ENCODE measurements around the gene HCN2. TPM values are rescaled to one million over a fixed set of nuclear protein-coding genes. Genes with fewer than 3 reads are reported as not detected.

The HCN2 gene
- total RNA-seq, 1 experiment from 2014 or later = 9.2 TPM

GRCh38 chr19:621819-622218 is 32.1 kb downstream of the HCN2 start:
- H3K27me3 Mint-ChIP-seq (ENCODE audit: low read depth) = no peaks in the 10 kb centered on the region
- ChIA-PET CTCF (no interaction called here), POLR2A (no interaction called here)
- no peak overlapping the region for H3K27ac Mint-ChIP-seq
- ATAC-seq = no peak
- peaks cover 22% of the 10 kb centered on the region for H3K36me3 Mint-ChIP-seq
- no peak overlapping the region for H3K4me3 Mint-ChIP-seq
- H3K4me1 Mint-ChIP-seq = no peaks in the 10 kb centered on the region; the same call in 1 of the 2 replicates
- DNase-seq (ENCODE audit: low spot score) = no peak
- TF ChIP-seq CBFB (CRISPR knock-in tag; IDR thresholded peaks at IDR 0.05; ENCODE audit: low read depth) (no peak), TEAD4 (CRISPR knock-in tag; IDR thresholded peaks at IDR 0.05) (no peak), ZNF121 (CRISPR knock-in tag; IDR thresholded peaks at IDR 0.05) (no peak), ZNF671 (CRISPR knock-in tag; IDR thresholded peaks at IDR 0.05) (no peak), SOX15 (CRISPR knock-in tag; IDR thresholded peaks at IDR 0.05) (no peak), ESRRA (CRISPR knock-in tag; IDR thresholded peaks at IDR 0.05; ENCODE audit: borderline replicate concordance) (no peak), ATF6 (CRISPR knock-in tag; IDR thresholded peaks at IDR 0.05) (no peak), ZBTB43 (CRISPR knock-in tag; IDR thresholded peaks at IDR 0.05) (no peak), NR1H2 (CRISPR knock-in tag; IDR thresholded peaks at IDR 0.05) (no peak)
- TF ChIP-seq, protein P1, sequence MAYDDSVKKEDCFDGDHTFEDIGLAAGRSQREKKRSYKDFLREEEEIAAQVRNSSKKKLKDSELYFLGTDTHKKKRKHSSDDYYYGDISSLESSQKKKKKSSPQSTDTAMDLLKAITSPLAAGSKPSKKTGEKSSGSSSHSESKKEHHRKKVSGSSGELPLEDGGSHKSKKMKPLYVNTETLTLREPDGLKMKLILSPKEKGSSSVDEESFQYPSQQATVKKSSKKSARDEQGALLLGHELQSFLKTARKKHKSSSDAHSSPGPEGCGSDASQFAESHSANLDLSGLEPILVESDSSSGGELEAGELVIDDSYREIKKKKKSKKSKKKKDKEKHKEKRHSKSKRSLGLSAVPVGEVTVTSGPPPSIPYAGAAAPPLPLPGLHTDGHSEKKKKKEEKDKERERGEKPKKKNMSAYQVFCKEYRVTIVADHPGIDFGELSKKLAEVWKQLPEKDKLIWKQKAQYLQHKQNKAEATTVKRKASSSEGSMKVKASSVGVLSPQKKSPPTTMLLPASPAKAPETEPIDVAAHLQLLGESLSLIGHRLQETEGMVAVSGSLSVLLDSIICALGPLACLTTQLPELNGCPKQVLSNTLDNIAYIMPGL (CRISPR knock-in tag; IDR thresholded peaks at IDR 0.05) = no peak
- H3K9me3 Mint-ChIP-seq = no peaks in the 10 kb centered on the region

GRCh38 chr19:622666-623065 is 33.0 kb downstream of the HCN2 start:
- ChIA-PET POLR2A (no interaction called here), CTCF (no interaction called here)
- H3K36me3 Mint-ChIP-seq = peaks cover 23% of the 10 kb centered on the region
- ATAC-seq (no peak), DNase-seq (ENCODE audit: low spot score) (no peak)
- no peak overlapping the region for H3K27ac Mint-ChIP-seq
- H3K4me1 Mint-ChIP-seq = no peaks in the 10 kb centered on the region; the same call in 1 of the 2 replicates
- no peak for TF ChIP-seq ZNF219 (CRISPR knock-in tag; IDR thresholded peaks at IDR 0.05; ENCODE audit: borderline replicate concordance)
- no peak for TF ChIP-seq ZNF263 (CRISPR knock-in tag; IDR thresholded peaks at IDR 0.05; ENCODE audit: low read depth)
- TF ChIP-seq SP1 (CRISPR knock-in tag; conservative IDR thresholded peaks at IDR 0.05) = no peak
- TF ChIP-seq ESRRA (CRISPR knock-in tag; IDR thresholded peaks at IDR 0.05; ENCODE audit: borderline replicate concordance) = no peak
- no peak overlapping the region for H3K4me3 Mint-ChIP-seq
- H3K27me3 Mint-ChIP-seq (ENCODE audit: low read depth) = no peaks in the 10 kb centered on the region
- no peaks in the 10 kb centered on the region for H3K9me3 Mint-ChIP-seq

DNA sequence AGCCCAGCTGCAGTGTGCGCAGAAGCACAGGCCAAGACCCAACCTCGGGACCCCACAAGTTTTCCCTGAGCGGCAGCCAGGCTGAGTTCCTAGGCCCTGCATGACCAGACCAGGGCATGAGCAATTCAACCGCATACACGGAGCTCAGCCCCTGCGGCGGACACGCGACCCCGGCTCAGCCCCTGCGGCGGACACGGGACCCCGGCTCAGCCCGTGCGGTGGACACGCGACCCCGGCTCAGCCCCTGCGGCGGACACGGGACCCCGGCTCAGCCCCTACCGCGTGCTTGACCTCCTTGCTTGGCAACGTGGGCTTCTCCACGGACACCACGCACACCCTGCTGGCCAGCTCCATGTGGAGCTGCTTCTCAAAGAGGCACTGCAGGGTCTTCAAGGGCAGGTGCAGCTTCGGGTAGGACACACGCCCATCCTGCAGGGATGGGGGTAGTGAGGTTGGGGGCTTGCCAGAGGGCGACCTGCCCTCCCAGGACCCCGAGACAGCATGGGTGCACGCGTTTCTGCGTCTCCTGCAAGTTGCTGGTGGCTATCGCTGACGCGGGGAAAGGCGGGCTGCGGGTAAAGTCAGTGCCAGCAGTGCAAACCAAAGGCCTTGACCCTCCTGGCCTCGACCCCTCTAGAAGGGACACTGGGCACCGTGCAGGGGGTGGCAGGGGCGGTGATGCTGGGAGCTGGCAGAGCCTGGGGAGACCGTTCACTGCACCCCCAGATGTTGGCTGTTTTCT is 33.7 kb downstream of the HCN2 start:
- Mint-ChIP-seq H3K36me3 (peaks cover 23% of the 10 kb centered on the region), H3K27me3 (ENCODE audit: low read depth) (no peaks in the 10 kb centered on the region), H3K4me1 (no peaks in the 10 kb centered on the region; the same call in 1 of the 2 replicates), H3K9me3 (no peaks in the 10 kb centered on the region), H3K4me3 (no peak overlapping the region), H3K27ac (no peak overlapping the region)
- ChIA-PET POLR2A (no interaction called here), CTCF (no interaction called here)
- ATAC-seq (no peak), DNase-seq (ENCODE audit: low spot score) (no peak)
- no peak for TF ChIP-seq MYBL2 (CRISPR knock-in tag; IDR thresholded peaks at IDR 0.05)
- no peak for TF ChIP-seq NFYB (CRISPR knock-in tag; conservative IDR thresholded peaks at IDR 0.05; ENCODE audit: low read depth)
- TF ChIP-seq ARID4B (CRISPR knock-in tag; IDR thresholded peaks at IDR 0.05; ENCODE audit: borderline replicate concordance) = no peak
- TF ChIP-seq, protein P2, sequence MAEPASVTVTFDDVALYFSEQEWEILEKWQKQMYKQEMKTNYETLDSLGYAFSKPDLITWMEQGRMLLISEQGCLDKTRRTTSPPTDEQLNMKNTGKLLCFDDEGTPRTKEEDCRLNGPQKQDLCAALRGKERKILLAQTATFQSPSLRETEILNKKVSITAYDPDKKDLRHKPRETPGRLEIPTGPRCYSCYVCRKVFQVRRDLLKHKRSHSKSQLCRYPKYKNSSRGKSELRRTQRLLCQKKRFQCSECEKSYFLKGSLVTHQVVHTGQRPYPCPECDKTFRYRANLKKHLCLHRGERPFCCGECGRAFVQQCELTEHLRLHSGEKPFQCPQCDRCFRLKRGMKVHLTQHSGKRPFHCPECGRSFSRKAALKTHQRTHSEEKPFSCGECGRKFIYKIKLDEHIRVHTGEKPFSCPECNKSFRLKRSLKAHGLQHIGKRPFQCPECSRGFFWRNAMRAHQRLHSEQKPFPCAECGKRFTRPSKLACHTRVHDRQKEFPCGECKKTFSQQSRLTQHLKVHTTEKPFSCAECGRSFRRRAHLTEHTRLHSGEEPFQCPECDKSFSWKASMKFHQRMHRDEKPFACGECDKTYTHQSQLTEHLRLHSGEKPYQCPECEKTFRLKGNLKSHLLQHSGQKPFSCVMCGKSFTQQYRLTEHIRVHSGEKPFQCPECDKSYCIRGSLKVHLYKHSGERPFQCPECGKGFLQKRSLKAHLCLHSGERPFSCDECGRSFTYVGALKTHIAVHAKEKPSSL (CRISPR knock-in tag; conservative IDR thresholded peaks at IDR 0.05) = no peak
- no peak for TF ChIP-seq SP1 (CRISPR knock-in tag; conservative IDR thresholded peaks at IDR 0.05)
- TF ChIP-seq, protein P3, sequence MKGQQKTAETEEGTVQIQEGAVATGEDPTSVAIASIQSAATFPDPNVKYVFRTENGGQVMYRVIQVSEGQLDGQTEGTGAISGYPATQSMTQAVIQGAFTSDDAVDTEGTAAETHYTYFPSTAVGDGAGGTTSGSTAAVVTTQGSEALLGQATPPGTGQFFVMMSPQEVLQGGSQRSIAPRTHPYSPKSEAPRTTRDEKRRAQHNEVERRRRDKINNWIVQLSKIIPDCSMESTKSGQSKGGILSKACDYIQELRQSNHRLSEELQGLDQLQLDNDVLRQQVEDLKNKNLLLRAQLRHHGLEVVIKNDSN (CRISPR knock-in tag; IDR thresholded peaks at IDR 0.05) = no peak
- TF ChIP-seq GABPB1 (CRISPR knock-in tag; IDR thresholded peaks at IDR 0.05) = no peak
- no peak for TF ChIP-seq KAT7 (CRISPR knock-in tag; IDR thresholded peaks at IDR 0.05; ENCODE audit: borderline replicate concordance)

Measured in WTC11 (cell line).